ENCODE results near the gene LYPD6B.

LYPD6B gene

DNA sequence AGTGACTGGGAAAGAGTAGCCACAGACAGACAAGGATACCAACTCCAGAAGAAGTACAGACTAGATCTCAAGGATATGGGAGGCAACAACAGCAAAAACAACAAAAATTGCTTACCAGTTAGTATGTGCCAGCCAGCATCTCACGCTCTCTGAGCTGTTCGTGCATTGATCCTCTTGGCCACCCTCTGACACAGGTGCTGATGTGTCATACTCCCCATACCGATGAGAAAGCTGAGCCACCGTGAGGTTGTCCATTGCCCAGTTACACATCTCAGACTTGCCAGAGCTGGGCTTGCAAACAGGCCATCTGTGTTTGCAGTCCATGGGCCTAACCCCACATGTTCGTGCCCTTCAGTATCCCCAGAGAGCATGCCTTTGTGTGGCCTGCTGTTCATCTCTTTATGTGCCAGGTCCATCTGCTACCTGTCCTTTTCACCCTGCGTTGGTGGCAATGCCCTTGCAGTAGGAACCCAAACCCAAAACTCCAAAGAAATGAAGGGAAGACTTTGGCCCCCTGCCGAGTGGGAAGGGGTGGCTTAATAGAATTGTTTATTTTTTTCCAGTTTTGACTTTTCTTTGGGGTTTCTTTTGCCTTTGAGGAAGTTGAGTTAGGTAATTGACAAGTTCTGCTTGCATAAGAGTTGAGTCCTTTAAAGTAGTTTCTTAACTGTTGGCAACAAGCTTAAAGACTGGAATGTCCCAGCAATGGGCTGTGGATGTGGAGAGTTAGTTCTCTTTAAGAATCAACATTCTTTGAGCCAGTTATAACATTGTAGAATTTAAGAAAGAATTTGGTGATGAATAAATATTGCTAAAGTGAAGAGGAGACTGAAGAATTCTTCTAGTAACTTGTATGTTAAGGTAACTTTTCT lies 46.7 kb downstream of the LYPD6B start:
- no peak for DNase-seq (ENCODE audit: low read depth)
- TF ChIP-seq, protein P1, sequence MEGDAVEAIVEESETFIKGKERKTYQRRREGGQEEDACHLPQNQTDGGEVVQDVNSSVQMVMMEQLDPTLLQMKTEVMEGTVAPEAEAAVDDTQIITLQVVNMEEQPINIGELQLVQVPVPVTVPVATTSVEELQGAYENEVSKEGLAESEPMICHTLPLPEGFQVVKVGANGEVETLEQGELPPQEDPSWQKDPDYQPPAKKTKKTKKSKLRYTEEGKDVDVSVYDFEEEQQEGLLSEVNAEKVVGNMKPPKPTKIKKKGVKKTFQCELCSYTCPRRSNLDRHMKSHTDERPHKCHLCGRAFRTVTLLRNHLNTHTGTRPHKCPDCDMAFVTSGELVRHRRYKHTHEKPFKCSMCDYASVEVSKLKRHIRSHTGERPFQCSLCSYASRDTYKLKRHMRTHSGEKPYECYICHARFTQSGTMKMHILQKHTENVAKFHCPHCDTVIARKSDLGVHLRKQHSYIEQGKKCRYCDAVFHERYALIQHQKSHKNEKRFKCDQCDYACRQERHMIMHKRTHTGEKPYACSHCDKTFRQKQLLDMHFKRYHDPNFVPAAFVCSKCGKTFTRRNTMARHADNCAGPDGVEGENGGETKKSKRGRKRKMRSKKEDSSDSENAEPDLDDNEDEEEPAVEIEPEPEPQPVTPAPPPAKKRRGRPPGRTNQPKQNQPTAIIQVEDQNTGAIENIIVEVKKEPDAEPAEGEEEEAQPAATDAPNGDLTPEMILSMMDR (conservative IDR thresholded peaks at IDR 0.05; ENCODE audit: control insufficient read depth, insufficient read depth, low read depth, low read length), result no peak
- H3K4me3 ChIP-seq (ENCODE audit: control insufficient read depth, low read depth, low read length), result no peak overlapping the region

DNA sequence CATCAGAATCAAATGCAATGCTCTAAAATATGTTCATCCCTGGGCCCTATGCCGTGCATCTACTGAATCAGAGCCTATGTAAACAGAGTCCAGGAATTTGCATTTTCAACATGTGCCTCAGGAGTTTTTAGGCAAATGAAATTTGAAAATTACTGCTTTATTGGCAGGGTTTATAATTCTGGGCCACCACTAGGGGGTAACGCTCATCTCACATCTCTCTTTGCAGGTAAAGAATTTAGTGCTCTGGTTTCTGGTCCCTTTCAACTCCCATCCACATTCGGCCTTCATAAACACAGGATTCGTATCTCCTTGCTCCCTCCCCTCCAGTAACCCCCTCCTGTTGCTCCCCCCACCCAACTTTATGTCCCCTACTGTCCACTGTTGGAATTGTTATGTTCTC lies 49.3 kb downstream of the LYPD6B start:
- DNase-seq (ENCODE audit: low read depth), result no peak
- TF ChIP-seq, protein P1 (conservative IDR thresholded peaks at IDR 0.05; ENCODE audit: control insufficient read depth, insufficient read depth, low read depth, low read length), result peak; percentile 22
- no peak overlapping the region for H3K4me3 ChIP-seq (ENCODE audit: control insufficient read depth, low read depth, low read length)

DNA sequence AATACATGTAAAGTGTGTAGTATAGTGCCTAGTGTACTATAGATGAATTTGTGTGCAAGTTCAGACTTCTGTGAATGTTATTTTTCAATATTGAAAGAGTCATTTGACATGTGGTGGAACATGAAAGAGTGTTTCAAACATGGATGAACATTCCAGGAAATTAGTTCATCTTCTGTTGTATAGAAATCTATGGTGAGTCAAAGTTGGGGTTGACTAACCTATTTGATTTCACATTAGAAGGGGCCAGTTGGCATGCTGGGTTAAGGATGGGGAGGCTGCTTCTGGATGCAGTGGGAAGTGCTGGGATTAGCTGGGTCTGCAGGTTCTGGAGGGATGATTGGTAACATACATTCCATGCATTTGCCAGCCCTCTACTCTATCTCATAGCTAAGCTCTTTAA lies 50.6 kb downstream of the LYPD6B start:
- no peak overlapping the region for H3K4me3 ChIP-seq (ENCODE audit: control insufficient read depth, low read depth, low read length)
- DNase-seq (ENCODE audit: low read depth), result no peak
- TF ChIP-seq, protein P1 (conservative IDR thresholded peaks at IDR 0.05; ENCODE audit: control insufficient read depth, insufficient read depth, low read depth, low read length), result no peak

DNA sequence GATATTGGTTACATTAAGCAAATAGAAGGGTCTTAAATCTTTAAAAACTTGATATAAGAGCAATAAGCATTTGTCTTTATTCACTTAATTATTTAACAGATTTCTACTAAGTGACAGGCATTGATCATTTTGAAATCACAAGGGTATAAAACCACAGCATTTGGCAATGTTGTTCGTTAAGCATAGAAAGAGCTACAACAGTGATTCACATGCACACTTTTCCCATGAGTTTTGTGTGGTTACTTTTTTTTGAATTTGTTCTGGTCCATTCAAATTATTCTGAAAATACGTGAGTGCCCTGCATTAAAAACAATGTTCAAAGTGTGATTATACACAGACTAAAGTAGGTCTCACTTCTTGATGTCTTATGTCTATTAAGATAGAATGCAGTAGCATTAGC lies 52.2 kb downstream of the LYPD6B start:
- TF ChIP-seq, protein P1 (conservative IDR thresholded peaks at IDR 0.05; ENCODE audit: control insufficient read depth, insufficient read depth, low read depth, low read length), result no peak
- peak; percentile 18 for DNase-seq (ENCODE audit: low read depth)
- no peak overlapping the region for H3K4me3 ChIP-seq (ENCODE audit: control insufficient read depth, low read depth, low read length)

DNA sequence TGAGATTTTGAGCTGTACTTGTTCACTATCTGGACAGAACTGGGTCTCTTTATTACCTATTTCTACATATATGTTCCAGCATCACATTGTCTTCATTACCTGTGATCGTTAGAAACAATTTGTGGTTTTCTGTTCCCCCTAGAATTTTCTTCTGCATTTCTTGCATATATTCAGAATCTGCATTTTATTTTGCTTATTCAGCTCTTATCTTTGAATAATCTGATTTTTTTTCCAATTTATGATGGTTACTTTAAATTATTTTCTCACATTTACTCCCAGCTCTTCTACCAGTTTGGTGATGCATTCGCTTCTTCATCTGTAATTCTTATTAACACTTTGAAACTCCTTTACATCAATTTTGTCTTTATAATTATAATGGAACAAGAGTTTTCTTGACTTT lies 55.1 kb downstream of the LYPD6B start:
- DNase-seq (ENCODE audit: low read depth), result no peak
- no peak overlapping the region for H3K4me3 ChIP-seq (ENCODE audit: control insufficient read depth, low read depth, low read length)
- TF ChIP-seq, protein P1 (conservative IDR thresholded peaks at IDR 0.05; ENCODE audit: control insufficient read depth, insufficient read depth, low read depth, low read length), result no peak

DNA sequence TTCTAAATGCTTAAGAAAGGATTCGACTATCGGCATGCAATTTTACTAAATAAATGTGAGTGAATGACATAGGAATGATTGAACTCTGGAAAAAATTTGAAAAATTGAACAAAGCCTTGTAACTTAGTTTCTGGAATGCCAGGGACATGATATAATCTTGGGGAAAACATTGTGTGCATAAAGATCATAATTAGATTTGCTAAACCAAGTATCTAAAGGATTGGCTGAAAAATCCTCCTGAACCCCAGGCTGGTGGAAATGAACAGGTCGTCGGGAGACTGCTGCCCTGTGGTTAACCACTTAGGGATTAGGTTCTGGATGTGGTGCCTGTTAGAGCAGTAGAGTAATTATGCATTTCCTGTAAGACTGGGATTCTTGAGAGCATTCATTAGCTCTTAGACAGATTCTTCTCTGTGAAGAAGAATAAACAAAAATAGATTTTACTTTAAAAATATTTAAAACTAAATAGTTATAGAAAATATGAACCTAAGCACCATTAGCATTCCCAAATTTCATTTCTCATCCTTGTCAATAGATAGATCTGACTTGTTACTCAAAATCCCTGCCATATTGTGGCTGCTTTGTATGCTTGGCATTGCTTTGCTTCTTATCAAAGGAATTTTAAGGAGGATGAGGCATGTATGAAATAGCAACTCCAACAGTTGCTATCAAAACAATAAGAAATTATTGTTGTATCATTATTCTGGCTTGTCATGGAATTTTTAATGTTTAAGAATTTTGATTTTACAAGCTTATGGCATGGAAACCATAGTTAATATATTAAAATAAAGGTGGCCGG lies 55.9 kb downstream of the LYPD6B start:
- no peak for DNase-seq (ENCODE audit: low read depth)
- no peak overlapping the region for H3K4me3 ChIP-seq (ENCODE audit: control insufficient read depth, low read depth, low read length)
- TF ChIP-seq, protein P1 (conservative IDR thresholded peaks at IDR 0.05; ENCODE audit: control insufficient read depth, insufficient read depth, low read depth, low read length), result no peak
